Neuron (in vitro differentiated cells): ENCODE measurements around the gene SLC29A1.
A peak's percentile ranks its signal among the peaks of the same experiment; 100 is the strongest.

Experiments
- H2AFZ ChIP-seq: one replicate; pipeline ENCODE4 v1.6.1; 2013; ENCODE audit warnings: low read depth, mild to moderate bottlenecking, inconsistent platforms, low read length, moderate library complexity
- H3K27me3 ChIP-seq: one replicate; pipeline ENCODE4 v1.6.1; 2013; ENCODE audit warnings: low read length; ENCODE audit not compliant: insufficient read depth
- H3K36me3 ChIP-seq: one replicate; pipeline ENCODE4 v1.6.1; 2013; ENCODE audit warnings: low read length; ENCODE audit not compliant: insufficient read depth
- H3K4me1 ChIP-seq: one replicate; pipeline ENCODE4 v1.6.1; 2013; ENCODE audit warnings: low read length; ENCODE audit not compliant: insufficient read depth
- H3K4me3 ChIP-seq: 2 replicates; pipeline ENCODE4 v1.5.1; 2013; ENCODE audit warnings: mild to moderate bottlenecking, low read length, moderate library complexity
- H3K9me3 ChIP-seq: one replicate; pipeline ENCODE4 v1.6.1; 2013; ENCODE audit warnings: low read length

SLC29A1 gene

GRCh38 chr6:44220913-44221290 lies 2.5 kb upstream of the SLC29A1 start:
- H3K27me3 ChIP-seq, result no peaks in the 10 kb centered on the region
- peaks cover 51% of the 10 kb centered on the region for H3K4me1 ChIP-seq
- no peak overlapping the region for H3K4me3 ChIP-seq
- H3K36me3 ChIP-seq, result no peaks in the 10 kb centered on the region
- no peaks in the 10 kb centered on the region for H3K9me3 ChIP-seq
- H2AFZ ChIP-seq, result no peak overlapping the region

GRCh38 chr6:44221291-44221960 lies 2.0 kb upstream of the SLC29A1 start:
- Histone ChIP-seq H3K4me1 (peaks cover 56% of the 10 kb centered on the region), H3K27me3 (no peaks in the 10 kb centered on the region), H2AFZ (no peak overlapping the region), H3K9me3 (no peaks in the 10 kb centered on the region), H3K4me3 (no peak overlapping the region), H3K36me3 (no peaks in the 10 kb centered on the region)

- Histone ChIP-seq H3K4me1 (peaks cover 57% of the 10 kb centered on the region), H3K4me3 (no peak overlapping the region)
Observed at GRCh38 chr6:44221961-44222335, 1.4 kb upstream of the SLC29A1 start.

GRCh38 chr6:44222486-44223318 lies 693 bp upstream of the SLC29A1 start:
- Histone ChIP-seq H3K4me3 (peak overlapping the region; percentile 45), H3K9me3 (no peaks in the 10 kb centered on the region), H3K36me3 (no peaks in the 10 kb centered on the region), H3K27me3 (no peaks in the 10 kb centered on the region), H3K4me1 (peaks cover 59% of the 10 kb centered on the region), H2AFZ (peak overlapping the region; percentile 19)

More at GRCh38 chr6:44221961-44222335, 1.4 kb upstream of the SLC29A1 start:
- no peak overlapping the region for H2AFZ ChIP-seq
- no peaks in the 10 kb centered on the region for H3K36me3 ChIP-seq
- H3K9me3 ChIP-seq, result no peaks in the 10 kb centered on the region
- H3K27me3 ChIP-seq, result no peaks in the 10 kb centered on the region

- no peaks in the 10 kb centered on the region for H3K27me3 ChIP-seq
- peak overlapping the region; percentile 12 for H2AFZ ChIP-seq
- H3K9me3 ChIP-seq, result no peaks in the 10 kb centered on the region
- peaks cover 48% of the 10 kb centered on the region for H3K4me1 ChIP-seq
- peak overlapping the region; percentile 45 for H3K4me3 ChIP-seq
- H3K36me3 ChIP-seq, result peaks cover 6% of the 10 kb centered on the region
Observed at GRCh38 chr6:44224029-44224964, 902 bp downstream of the SLC29A1 start.

- Histone ChIP-seq H3K4me1 (peaks cover 46% of the 10 kb centered on the region), H2AFZ (no peak overlapping the region), H3K9me3 (no peaks in the 10 kb centered on the region), H3K4me3 (peak overlapping the region; percentile 45), H3K27me3 (no peaks in the 10 kb centered on the region), H3K36me3 (peaks cover 12% of the 10 kb centered on the region)
Observed at GRCh38 chr6:44224965-44225305, 1.5 kb downstream of the SLC29A1 start.

GRCh38 chr6:44225579-44226325 lies 2.4 kb downstream of the SLC29A1 start:
- H3K27me3 ChIP-seq, result no peaks in the 10 kb centered on the region
- H2AFZ ChIP-seq, result no peak overlapping the region
- peaks cover 16% of the 10 kb centered on the region for H3K36me3 ChIP-seq
- H3K9me3 ChIP-seq, result no peaks in the 10 kb centered on the region
- H3K4me3 ChIP-seq, result no peak overlapping the region
- peaks cover 44% of the 10 kb centered on the region for H3K4me1 ChIP-seq

- Histone ChIP-seq H2AFZ (no peak overlapping the region), H3K9me3 (no peaks in the 10 kb centered on the region), H3K4me3 (no peak overlapping the region), H3K4me1 (peaks cover 43% of the 10 kb centered on the region), H3K36me3 (peaks cover 19% of the 10 kb centered on the region), H3K27me3 (no peaks in the 10 kb centered on the region)
Observed at GRCh38 chr6:44226368-44227147, 3.2 kb downstream of the SLC29A1 start.

- no peaks in the 10 kb centered on the region for H3K9me3 ChIP-seq
- H2AFZ ChIP-seq, result no peak overlapping the region
- peaks cover 38% of the 10 kb centered on the region for H3K4me1 ChIP-seq
- H3K36me3 ChIP-seq, result peaks cover 26% of the 10 kb centered on the region
- H3K4me3 ChIP-seq, result no peak overlapping the region
- H3K27me3 ChIP-seq, result no peaks in the 10 kb centered on the region
Observed at GRCh38 chr6:44227148-44227793, 3.9 kb downstream of the SLC29A1 start.

GRCh38 chr6:44228031-44228430 lies 4.6 kb downstream of the SLC29A1 start:
- no peak overlapping the region for H3K4me3 ChIP-seq
- H2AFZ ChIP-seq, result no peak overlapping the region
- H3K4me1 ChIP-seq, result peaks cover 31% of the 10 kb centered on the region
- H3K9me3 ChIP-seq, result no peaks in the 10 kb centered on the region
- peaks cover 29% of the 10 kb centered on the region for H3K36me3 ChIP-seq
- no peaks in the 10 kb centered on the region for H3K27me3 ChIP-seq

GRCh38 chr6:44228433-44228832 lies 5.0 kb downstream of the SLC29A1 start:
- H3K27me3 ChIP-seq, result no peaks in the 10 kb centered on the region
- peaks cover 29% of the 10 kb centered on the region for H3K36me3 ChIP-seq
- no peak overlapping the region for H2AFZ ChIP-seq
- H3K4me1 ChIP-seq, result peaks cover 29% of the 10 kb centered on the region
- no peaks in the 10 kb centered on the region for H3K9me3 ChIP-seq
- H3K4me3 ChIP-seq, result no peak overlapping the region
